Measurements from ENCODE around the gene CTPS1. TPM values are rescaled to one million over a fixed set of nuclear protein-coding genes. Genes with fewer than 3 reads are reported as not detected.

Gene CTPS1
- total and polyA plus RNA-seq, 2 of the 13 experiments (the other 11 are each of a cell fraction or from before 2014, with no cell fraction given) = 9.6 to 42.8 TPM

GRCh38 chr1:40997096-40997495 lies 17.6 kb downstream of the CTPS1 start (continued):
- TF ChIP-seq NR0B2 (CRISPR knock-in tag; IDR thresholded peaks at IDR 0.05) (no peak), SNAI1 (CRISPR knock-in tag; IDR thresholded peaks at IDR 0.05; ENCODE audit: borderline replicate concordance) (no peak), ZNF18 (CRISPR knock-in tag; IDR thresholded peaks at IDR 0.05; ENCODE audit: insufficient replicate concordance) (no peak), ZNF33A (CRISPR knock-in tag; IDR thresholded peaks at IDR 0.05; ENCODE audit: borderline replicate concordance) (no peak)
- TF ChIP-seq, protein P1, sequence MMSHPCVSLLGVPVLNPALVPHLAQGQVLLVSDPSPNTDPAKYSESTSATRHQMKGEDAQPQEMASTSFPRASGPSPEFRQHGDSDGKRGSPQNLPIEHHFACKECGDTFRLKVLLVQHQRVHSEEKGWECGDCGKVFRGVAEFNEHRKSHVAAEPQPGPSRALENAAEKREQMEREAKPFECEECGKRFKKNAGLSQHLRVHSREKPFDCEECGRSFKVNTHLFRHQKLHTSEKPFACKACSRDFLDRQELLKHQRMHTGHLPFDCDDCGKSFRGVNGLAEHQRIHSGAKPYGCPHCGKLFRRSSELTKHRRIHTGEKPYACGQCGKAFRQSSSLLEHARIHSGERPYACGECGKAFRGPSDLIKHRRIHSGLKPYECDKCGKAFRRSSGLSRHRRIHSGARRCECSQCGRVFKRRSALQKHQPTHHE (CRISPR knock-in tag; IDR thresholded peaks at IDR 0.05; ENCODE audit: borderline replicate concordance) = no peak

GRCh38 chr1:40998668-40999067 lies 19.2 kb downstream of the CTPS1 start:
- Histone ChIP-seq H4K20me1 (ENCODE audit: insufficient read depth, low read length) (no peaks in the 10 kb centered on the region), H3K27ac (ENCODE audit: extremely low read length, insufficient read depth, low read length) (no peak overlapping the region), H3K36me3 (replicated peaks in 1 of 2; ENCODE audit: control insufficient read depth in 1 of 2, insufficient read depth in 2 of 2, low read length in 2 of 2) (peaks cover 37 to 88% of the 10 kb centered on the region in 2 experiments), H3K4me3 (replicated peaks in 1 of 3; ENCODE audit: insufficient read depth in 1 of 3, low read depth in 2 of 3, low read length in 3 of 3) (no peak overlapping the region), H3K79me2 (ENCODE audit: insufficient read depth, low read length) (no peaks in the 10 kb centered on the region), H3K4me2 (ENCODE audit: low read depth, low read length) (no peak overlapping the region), H2AFZ (ENCODE audit: low read length) (no peak overlapping the region), H3K9me3 (ENCODE audit: low read length) (no peaks in the 10 kb centered on the region), H3K4me1 (ENCODE audit: insufficient read depth, low read length) (peaks cover 7% of the 10 kb centered on the region; the same call in 1 of the 2 replicates), H3K27me3 (ENCODE audit: control insufficient read depth in 1 of 2, insufficient read depth in 2 of 2, low read length in 2 of 2) (no peaks in the 10 kb centered on the region), H3K9ac (ENCODE audit: insufficient read depth, low read depth, low read length) (no peak overlapping the region)
- no TSS peak for BruUV-seq (replicated peaks)
- CTCF ChIA-PET (ENCODE audit: low intra/inter-chr PET ratio, low total read pairs) = no interaction called here
- TF ChIP-seq TEAD2 (CRISPR knock-in tag; IDR thresholded peaks at IDR 0.05) = no peak
- TF ChIP-seq ZNF17 (CRISPR knock-in tag; IDR thresholded peaks at IDR 0.05) = no peak
- no peak for TF ChIP-seq ZNF337 (CRISPR knock-in tag; IDR thresholded peaks at IDR 0.05; ENCODE audit: borderline replicate concordance, low read depth)
- TF ChIP-seq SMAD1 (CRISPR knock-in tag; IDR thresholded peaks at IDR 0.05; ENCODE audit: borderline replicate concordance, low read depth) = no peak
- no peak for TF ChIP-seq TP53 (CRISPR knock-in tag; conservative IDR thresholded peaks at IDR 0.05)
- TF ChIP-seq GATAD2A (CRISPR knock-in tag; IDR thresholded peaks at IDR 0.05) = no peak
- FAIRE-seq = no peak
- in situ Hi-C loops (cut with HindIII; ENCODE audit: extremely low pct_ligation_motif_present, low pct_unique_long_range_greater_than_20kb) = no loop called here
- 97% methylated on average over 4 of the region's 4 CpGs for WGBS (ENCODE audit: low lambda C conversion rate)
- intact Hi-C loops (cut with micrococcal nuclease; ENCODE audit: unreplicated experiment) = no loop called here
- no peak for DNase-seq (ENCODE audit: low spot score)
- POLR2A ChIA-PET = no interaction called here
- no peak for ATAC-seq
